ENCODE data around the gene NAA10.

The NAA10 gene

DNA sequence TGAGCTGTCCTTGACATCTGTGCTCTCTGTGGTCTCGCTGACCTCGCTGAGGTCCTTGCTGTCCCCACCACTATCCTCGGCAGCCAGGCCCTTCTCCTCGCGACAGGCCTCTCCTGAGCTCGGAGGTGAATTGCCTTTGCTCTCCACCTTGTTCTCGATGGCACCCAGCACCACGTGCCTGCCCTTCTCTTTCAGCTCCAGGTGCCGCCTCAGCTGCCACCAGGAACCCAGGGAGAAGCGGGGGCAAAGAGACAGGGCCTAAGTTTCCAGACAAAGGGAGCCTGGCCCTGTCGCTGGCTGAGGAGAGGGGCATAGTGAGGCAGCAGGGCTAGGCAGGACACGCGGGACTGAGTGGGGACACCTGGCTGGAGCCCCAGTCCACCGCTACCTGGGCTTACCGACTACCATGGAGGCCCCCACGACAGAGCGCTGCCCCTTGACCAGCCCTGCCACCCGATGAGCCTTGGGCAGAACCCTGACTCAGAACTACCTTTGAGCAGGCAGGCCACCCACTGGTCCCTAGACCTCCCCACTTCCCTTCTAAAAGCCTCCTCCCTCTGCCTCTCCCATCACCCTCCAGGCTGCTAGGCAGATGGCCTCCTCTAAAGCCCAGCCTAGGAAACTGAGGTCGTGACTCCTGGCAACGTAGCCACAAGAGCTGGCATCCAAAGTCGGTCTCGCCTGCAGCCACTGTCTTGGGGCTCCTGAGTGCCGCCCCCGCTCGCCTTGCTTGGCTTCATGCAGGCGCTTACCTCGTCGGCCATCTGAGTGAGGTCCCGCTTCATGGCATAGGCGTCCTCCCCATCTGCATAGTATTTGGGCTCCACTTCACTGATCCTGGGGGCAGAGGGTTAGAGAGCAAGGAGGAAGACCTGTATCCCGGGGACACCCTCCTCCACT lies 4.6 kb downstream of the NAA10 start:
- no peak for DNase-seq

DNA sequence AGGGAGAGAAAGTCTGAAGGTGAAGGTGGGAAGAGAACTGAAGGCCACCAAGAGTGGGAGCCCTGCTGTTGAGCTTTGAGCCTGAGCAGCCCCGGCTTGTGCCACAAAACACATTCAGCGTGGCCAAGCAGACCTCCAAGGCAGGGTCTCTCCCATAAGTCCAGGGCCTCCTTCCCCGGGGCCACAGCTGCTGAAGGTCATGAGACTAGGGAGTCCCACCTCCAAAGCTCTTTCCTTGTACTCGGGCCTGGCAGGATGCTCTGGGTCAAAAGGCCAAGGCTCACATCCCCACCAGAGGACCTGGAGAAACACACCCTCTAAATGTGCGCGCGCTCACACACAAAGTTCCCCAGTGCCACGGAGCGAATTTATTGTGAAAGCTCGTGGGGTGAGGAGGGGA lies 5.3 kb downstream of the NAA10 start:
- DNase-seq = no peak

DNA sequence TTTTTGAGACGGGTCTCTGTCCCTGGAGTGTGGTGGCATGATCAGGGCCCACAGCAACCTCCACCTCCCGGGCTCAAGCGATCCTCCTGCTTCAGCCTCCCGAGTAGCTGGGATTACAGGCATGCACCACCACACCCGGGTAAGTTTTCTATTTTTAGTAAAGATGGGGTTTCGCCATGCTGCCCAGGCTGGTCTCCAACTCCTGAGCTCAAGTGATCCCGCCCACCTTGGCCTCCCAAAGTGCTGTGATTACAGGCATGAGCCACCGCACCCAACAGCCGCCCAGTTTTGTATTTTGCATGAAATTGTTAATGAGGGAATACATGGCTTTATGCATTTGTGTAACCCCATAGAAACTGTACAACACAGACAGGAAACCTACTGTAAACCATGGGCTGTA lies 6.0 kb downstream of the NAA10 start:
- no peak for DNase-seq

DNA sequence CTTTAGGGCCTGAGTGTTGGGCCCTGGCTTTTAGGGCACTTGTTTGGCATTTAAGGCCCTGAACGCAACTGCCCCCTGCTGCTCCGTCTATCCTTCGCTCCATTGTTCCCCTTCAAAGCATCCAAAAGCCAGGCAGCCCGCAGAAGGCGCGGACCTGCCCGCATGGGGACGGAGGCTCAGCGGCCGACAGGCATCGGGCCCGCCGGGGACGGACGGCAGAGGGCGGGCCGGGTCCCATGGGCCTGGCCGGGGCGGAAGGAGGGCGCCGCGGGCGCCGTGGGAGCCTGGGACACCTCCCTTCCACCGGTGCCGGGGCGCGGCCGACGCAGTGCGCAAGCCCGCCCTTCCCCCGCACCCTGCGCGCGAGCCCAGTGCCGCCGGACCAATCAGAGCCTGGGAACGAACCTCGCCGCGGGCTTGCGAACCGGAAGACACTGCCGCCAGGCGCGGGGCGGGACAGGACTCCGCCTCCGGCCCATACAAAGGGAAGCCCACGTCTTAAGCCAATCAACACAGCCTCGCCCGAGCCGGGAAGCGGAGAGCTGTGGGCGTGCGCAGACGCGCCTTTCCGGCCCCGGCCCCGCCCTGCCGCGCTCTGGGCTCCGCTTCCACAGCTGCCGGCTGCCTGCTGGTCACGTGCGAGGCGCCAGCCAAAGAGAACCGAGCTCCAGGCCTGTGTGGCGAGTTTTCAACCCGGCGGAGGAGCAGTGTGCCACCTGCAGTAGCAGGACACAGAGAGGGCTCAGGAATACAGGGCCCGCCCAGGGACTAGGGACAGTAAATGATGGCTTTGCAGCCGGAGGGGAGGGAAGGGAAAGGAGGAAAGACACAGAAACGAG lies 6.7 kb downstream of the NAA10 start:
- peak; percentile 42 to 97 (median 92) for DNase-seq

DNA sequence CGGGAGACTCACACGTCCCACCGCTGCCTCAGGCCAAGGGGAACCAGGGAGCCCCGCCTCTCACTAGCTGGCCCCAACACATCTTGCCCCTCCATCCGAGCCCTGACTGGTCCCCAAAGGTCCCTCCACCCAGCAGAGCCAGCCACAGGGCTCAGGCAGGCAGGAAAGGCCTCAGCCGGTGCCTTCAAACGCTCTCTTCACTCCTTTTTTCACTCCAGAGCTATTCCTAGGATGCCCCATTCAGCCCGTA lies 7.2 kb downstream of the NAA10 start:
- DNase-seq = no peak

DNA sequence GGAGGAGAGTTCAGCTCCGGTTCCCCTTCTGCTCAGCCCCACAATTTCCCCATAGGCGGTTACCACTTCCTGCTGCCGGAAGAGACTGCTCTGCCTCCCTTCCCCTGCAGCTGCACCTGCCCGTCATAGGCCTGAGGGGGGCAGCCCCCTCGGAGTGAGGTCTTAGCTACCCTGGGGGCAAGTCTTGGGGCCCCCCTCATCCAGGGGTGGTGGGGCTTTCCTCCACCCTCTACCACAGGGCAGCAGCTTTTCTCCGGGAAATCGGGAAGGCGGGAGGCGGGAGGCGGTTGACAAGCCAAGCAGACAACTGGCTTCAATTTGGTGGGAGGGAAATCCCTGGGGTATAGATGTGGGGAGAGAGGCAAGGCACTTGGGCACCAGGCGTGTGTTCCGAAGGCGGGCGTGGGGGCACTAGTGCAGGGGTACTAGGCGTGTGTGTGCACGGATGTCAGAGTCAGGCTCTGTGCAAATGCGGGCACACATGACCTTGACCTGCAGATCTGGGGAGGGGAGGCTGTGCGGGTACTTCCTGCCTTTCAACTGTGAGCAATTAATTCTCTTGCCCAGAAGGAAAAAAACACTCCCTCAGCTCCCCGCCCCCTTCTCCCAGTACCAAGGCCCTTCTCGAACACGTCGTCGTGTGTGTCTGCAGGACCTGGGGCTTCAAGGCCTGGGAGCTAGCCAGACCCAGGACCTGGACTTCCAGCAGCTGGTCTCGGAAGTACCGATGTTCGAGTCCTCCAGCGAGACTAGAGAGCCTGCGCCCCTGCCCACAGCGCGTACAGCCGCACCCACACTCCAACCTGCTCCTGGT lies 7.8 kb downstream of the NAA10 start:
- peak in 12 of 58 donors; percentile 2 to 47 (median 15) for DNase-seq

DNA sequence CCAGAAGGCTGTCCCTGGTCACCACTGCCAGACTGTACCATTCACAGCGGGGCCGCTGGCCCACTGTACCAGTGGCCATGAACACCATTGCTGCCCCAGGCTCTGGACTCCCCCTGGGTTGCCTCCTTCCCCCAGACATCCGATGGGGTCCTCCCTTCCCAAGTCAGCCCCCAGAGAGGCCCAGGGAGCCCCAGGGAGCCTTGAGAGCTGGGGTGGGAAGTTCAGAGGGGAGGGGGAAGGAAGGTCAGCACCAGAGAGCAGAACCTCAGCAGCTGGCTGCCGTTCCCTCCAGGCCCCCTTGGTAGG lies 8.3 kb downstream of the NAA10 start:
- peak in 2 of 58 donors; percentile 2 to 22 for DNase-seq

DNA sequence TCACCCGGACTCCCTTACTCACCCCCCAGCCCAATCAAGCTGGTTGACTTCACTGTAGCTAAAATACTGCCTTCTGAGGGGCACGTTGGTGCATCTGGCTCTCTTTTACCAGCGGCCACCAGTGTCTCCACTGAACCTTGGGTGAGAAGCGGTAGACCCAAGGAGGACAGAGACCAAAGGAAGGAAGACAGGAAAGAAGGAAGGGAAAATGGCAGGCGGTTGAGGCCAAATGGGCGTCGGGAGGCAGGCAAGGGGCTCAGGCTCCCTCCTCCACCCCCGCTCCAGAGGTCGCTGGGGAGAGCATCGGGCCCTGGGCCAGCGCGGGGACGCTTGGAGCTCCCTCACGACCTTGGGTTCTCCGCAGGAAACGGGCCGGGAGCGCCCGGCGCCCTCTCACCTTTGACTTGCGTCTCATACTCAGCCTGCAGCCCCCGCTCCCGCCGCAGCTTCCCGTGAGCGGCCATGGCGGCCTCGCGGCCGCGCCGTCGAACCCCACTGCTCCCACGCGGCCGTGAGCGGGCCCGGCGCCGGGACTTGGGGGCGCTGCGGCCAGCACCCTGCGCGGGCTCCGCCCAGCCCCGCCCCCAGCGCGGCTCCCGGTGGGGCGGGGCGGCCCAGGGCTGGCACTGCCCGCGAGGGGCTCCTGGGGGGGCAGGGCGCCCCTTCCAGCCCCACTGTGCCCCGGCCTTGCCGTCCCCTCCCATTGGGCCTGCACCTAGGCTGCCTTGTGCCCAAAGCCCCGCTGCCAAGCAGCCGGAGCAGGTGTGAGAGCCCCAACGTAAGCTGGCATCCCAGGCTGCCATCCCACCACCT lies 8.9 kb downstream of the NAA10 start, which contains the start of gene ARHGAP4:
Gene ARHGAP4 (minus strand): TSS at position 526 of the 813 bp plus-strand sequence. CDS start 62 bp downstream, at position 464.
- DNase-seq = no peak

DNA sequence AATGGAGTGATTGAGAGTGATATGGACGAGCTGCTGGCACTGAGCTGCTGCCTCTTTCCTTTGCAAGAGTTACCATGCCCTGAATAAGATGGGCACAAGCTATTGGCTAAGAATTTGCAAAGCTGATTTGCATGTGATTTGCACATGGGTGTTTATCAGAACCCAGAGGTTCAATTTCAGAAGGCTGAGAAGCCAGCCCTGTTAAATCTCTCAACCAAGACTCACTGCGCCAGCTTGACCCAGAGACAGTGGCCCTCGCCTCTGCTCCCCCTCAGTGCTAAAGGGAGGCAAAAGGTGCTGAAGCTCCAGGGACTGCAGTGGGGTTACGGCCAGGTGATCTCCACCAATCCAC lies 9.5 kb downstream of the NAA10 start:
- no peak for DNase-seq

DNA sequence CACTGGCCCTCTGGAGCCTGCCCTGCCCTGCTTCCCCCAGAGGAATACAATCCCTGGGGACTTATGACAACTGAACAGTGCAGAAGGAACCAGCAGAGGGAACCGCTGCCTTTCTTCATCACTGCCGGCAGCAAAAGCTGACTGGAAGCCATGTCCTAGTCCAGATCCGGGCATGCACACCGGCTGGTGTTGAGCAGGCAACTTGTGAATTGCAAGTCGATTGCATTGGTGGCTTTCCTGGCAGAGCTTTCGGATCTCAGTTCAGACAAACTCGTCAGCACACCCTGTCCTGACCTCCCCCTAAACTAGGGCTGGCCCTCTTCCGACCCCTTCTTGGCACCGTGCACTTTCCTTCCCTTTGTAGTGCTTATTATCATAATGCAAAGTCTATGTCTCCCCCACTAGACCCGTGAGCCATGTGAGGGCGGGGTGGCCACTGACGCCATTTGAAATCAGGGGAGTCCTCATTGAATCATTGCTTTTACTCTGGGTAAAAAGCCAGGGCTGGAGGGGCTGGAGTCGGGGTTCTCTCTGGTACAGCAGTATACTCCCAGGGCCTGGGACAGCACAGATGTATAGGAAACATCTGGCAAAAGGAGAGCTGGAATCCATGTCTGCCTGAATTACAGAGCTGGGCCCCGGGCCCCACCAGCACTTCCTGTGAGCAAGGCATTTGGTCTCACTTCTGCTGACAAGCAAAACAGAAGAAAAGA lies 10.5 kb downstream of the NAA10 start:
- DNase-seq = peak in 25 of 58 donors; percentile 3 to 53 (median 19)

DNA sequence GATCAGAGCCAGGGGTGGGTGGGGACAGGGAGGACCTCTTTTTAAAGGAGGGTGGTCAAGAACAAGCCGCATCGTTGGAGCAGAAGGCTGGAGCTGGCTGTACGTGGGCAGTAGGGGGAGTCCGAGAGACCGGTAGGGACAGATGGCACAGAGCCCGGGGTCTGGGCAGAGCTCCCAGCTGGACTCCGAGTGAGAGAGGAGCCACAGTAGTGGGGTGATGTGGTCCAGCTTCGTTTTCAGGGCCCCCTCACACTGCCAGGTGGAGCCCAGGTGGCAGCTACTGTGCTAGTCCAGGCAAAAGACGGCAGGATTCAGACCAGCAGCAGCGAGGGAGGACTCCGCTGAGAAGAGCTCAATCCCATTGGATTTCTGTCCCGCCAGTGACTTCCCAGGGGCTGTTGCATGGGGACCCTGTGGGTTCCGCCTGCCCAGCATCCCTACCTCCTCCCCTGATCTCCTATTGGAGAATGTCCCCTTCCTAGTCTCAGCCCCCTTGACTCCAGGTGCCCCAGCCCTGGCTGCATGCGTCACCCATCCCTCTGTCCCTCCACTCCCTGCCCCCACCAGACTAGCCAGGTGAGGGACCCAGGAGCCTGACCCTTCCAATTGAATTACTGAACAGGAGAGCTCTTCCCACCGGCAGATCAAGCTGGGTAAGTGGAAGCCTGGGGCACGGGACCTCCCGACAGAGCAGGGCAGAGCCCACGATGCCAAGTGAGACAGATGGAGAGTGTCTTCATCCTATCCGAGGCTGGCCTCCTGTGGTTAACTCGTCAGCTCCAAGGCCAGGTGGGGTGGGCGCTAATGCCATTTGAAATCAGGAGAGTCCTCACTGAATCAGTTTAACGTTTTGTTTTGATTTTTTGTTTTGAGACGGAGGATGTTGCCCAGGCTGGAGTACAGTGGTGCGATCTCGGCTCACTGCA lies 11.6 kb downstream of the NAA10 start:
- DNase-seq = peak in 44 of 58 donors; percentile 9 to 75 (median 36)

DNA sequence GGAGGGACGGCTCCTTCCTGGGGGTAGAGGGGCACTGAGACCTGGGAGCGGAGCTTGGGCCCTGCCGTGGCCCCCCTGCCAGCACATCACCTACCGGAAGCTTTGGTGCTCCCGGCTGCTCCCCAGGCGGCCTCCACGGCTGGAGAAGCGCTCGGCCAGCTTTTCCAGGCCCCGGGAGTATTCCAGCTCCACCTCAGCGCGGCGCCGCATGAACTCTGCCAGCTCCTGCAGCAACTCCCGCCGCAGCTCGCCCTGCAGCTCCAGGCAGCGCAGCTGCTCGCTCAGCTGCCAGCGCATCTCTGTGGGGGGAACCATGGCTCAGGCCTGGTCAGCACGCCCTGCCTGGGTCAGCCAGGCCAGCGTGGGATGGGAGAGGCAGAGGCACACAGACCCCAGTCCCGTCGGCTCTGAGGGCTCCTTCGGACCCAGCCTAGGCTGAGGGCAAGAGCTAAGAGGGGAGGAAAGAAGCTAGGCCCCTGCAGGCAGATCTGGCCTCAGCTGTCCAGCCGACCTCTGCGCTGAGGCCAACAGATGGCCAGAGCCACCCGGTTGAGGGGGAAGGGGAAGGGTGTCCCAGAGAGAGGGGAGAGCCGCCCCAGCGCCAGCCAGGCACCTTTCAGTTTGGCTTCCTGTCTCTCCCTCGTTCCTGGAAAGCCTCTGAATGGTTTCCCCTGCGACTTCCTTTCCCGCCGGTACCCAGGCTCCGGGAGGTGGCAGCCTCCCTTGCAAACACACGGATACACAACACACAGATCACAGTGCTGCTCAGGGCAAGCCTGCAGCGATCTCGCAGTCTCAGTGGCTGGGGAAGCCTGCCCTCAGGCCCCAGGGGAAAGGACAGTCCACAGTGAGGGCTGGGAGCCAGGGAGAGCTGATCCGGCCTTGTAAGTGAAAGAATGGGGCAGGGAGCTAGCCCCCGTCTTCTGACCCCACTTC lies 13.1 kb downstream of the NAA10 start:
- no peak for DNase-seq

DNA sequence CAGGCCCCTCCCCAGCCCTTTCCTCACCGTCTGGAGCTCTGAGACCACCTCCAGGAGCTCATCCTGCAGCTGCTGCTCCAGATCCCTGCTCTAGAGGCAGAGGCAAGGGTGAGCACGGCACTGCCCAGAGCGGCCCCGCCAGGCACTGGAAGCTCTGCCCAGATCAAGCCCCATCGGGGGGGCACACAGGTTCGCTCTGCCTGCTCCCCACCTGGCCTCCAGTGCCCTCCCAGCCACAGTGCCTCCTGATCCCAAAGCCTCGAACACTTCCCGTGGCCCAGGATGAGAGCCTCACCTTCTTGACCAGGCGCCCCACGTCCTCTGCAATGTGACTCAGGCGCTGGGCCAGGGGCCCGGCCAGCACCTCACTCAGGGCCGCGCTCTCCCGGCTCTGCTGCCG lies 13.8 kb downstream of the NAA10 start:
- DNase-seq = no peak

DNA sequence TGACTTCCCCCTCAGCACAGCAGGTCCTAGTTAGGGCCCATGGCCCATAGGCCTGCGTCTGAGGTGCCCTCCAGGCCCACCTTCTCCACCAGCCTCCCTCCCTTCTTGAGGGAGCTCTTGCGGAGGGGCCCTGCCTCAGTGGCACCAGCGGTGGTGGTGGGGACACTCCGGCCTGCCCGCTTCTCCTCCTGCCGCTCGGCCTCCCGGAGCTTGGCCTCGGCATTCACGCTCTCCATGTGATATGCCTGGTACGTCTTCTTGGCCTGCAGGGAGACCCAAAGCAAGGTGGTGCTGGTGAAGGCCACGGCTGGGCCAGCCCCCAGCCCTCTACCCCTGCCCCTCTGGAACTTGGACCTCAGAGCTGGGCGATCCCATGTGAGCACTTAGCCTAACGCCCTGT lies 14.3 kb downstream of the NAA10 start:
- no peak for DNase-seq

DNA sequence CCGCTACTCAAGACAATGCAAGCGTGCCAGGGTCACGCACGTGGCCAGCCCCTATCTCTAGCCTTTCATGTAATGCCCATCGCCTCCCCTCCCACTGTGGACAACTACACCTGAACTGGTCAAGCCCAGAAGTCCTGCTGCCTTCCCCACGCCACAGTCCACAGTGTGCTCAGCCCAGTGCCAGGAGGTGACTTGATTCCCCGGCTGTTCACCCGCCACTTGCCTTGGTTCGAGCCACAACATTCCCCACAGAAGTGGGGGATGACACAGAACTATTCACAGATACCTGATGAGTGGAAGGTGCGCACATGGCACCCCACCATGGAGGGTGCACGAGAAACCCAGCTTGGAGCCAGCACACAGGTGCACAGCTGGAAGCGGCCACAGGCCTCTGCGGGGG lies 15.6 kb downstream of the NAA10 start:
- no peak for DNase-seq

DNA sequence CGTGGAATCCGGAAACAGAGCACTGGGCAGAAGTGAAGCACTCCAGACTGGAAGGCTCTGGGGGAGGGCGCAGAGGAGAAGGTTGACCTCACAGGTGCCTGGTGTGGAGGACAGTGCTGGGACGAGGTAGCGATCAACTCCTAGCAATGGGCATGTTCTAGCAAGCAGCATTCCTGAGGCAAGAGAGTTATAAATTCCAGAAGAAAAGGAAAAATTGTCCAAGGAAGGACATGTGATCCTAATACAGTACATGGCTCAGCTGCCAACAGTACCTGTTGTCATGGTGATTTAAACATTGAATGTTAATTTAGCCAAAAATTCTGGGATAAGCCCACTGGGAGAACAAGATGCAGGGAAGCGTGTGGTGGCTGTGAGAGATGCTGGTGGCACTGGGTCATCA lies 17.0 kb downstream of the NAA10 start:
- DNase-seq = no peak

DNA sequence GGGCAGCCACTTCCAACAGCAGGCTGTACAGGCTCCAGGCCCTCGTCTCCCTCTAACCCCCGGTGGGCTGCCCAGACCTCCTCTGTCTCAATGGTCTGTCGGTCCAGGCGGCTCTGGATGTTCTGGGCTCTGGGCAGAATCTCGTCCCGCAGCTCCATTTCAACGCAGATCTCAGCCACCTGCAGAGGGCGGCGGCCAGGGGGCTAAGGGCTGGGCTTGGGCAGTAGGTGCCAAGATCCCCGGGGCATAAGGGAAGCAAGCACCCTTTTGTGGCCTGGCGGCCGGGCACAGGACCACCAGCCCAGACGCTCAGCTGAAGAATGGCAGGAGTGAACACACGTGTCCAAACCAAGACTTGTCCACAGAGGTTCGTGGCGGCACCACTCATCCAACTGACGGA lies 21.1 kb downstream of the NAA10 start:
- DNase-seq = no peak

DNA sequence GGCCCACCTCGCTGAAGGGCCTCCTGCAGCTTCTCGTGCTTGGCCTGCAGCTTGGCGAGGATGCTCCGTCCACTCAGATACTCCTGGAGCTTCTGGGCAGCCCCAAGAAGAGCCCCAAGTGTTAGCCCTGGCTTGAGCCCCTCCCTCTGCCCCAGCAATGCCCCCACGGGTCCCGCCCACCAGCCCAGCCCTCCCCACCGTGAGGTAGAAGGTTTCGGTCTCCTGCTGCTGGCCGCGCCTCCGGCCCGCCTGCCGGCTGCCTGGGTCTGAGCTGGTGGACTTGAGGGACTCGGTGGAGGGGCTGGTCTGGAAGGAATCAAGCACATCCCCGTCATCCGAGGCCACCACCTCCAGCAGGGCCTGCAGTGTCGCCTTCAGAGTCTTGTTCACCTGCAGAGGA lies 21.6 kb downstream of the NAA10 start:
- no peak for DNase-seq

All from anterior cingulate cortex (tissue), 58 donors.